ENCODE results near the gene WNT4. TPM values are rescaled to one million over a fixed set of nuclear protein-coding genes. Genes with fewer than 3 reads are reported as not detected.

Gene WNT4
- total RNA-seq, 4 donors from 2014 or later: 0.19 to 0.33 (median 0.29) TPM; not detected in 1

- TF ChIP-seq POLR2AphosphoS5 (IDR thresholded peaks at IDR 0.05): no peak
- TF ChIP-seq EP300 (IDR thresholded peaks at IDR 0.05): no peak
- no peak for TF ChIP-seq POLR2A (IDR thresholded peaks at IDR 0.05; ENCODE audit: low read depth)
- no peak for TF ChIP-seq CTCF (IDR thresholded peaks at IDR 0.05)
- Histone ChIP-seq H3K27ac (replicated peaks in 1 of 4) (no peak overlapping the region), H3K4me1 (no peaks in the 10 kb centered on the region), H3K36me3 (no peaks in the 10 kb centered on the region), H3K4me3 (no peak overlapping the region), H3K9me3 (no peaks in the 10 kb centered on the region), H3K27me3 (peaks cover 0 to 56% (median 2%) of the 10 kb centered on the region in 4 donors)
- intact Hi-C loops (cut with DNase I): no loop called here
- WGBS: 81% methylated on average over 5 of the region's 7 CpGs
- DNase-seq (ENCODE audit: extremely low spot score): no peak
Measured at GRCh38 chr1:22188914-22189313, 46.0 kb upstream of the WNT4 start.

GRCh38 chr1:22188436-22188835 is 45.5 kb upstream of the WNT4 start:
- intact Hi-C loops (cut with DNase I): no loop called here
- no peak for TF ChIP-seq CTCF (IDR thresholded peaks at IDR 0.05)
- TF ChIP-seq EP300 (IDR thresholded peaks at IDR 0.05): no peak
- TF ChIP-seq POLR2AphosphoS5 (IDR thresholded peaks at IDR 0.05): no peak
- no peak for TF ChIP-seq POLR2A (IDR thresholded peaks at IDR 0.05; ENCODE audit: low read depth)
- WGBS: 90% methylated on average over 3 of the region's 3 CpGs
- Histone ChIP-seq H3K4me1 (no peaks in the 10 kb centered on the region), H3K27ac (replicated peaks in 1 of 4) (no peak overlapping the region), H3K36me3 (no peaks in the 10 kb centered on the region), H3K4me3 (no peak overlapping the region), H3K9me3 (no peaks in the 10 kb centered on the region), H3K27me3 (peaks cover 0 to 61% (median 2%) of the 10 kb centered on the region in 4 donors)
- no peak for DNase-seq (ENCODE audit: extremely low spot score)

- DNase-seq (ENCODE audit: extremely low spot score): no peak
- Histone ChIP-seq H3K4me1 (no peaks in the 10 kb centered on the region), H3K9me3 (no peaks in the 10 kb centered on the region), H3K4me3 (no peak overlapping the region), H3K27me3 (peaks cover 0 to 81% (median 2%) of the 10 kb centered on the region in 4 donors), H3K27ac (replicated peaks in 1 of 4) (no peak overlapping the region), H3K36me3 (no peaks in the 10 kb centered on the region)
- intact Hi-C loops (cut with DNase I): no loop called here
- no peak for TF ChIP-seq CTCF (IDR thresholded peaks at IDR 0.05)
- no peak for TF ChIP-seq POLR2AphosphoS5 (IDR thresholded peaks at IDR 0.05)
- TF ChIP-seq EP300 (IDR thresholded peaks at IDR 0.05): no peak
- TF ChIP-seq POLR2A (IDR thresholded peaks at IDR 0.05; ENCODE audit: low read depth): no peak
- 83% methylated on average over 7 of the region's 7 CpGs for WGBS
Measured at GRCh38 chr1:22186311-22186710, 43.4 kb upstream of the WNT4 start.

DNA sequence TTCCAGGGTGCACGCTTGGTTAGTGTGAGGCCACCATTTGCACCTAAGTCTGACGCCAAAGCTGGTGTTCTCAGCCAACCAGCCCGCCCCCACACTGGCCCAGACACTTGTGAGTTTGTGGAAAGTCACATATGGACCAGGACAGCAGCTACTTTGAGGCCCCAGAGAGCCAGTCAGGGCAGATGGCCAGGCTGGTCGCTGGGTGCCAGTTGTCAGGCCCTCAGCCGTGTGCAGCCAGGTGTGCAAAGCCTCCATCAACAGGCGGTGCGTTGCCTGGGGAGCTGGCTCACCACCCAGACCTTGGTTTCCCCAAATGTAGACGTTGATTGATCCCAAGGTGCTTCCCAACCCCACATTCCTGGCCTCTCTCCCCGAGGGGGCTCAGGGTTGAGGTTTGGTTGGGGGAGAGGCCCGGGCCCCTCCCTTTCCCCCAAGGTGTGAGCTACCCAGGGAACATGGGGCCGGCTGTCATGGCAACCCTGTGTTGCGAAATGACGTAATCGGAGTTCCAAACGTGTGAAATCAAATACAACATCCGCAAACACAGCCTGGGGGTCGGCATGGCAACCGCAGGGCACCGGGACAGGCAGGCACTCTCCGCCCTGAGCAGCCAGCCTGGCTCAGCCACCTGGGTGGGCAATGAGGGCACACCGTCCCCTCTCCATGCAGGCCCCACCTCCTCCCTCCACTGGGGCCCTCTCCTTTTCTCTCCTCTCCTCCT is 42.2 kb upstream of the WNT4 start:
- Histone ChIP-seq H3K4me3 (no peak overlapping the region), H3K27me3 (peaks cover 0 to 76% (median 2%) of the 10 kb centered on the region in 4 donors), H3K36me3 (no peaks in the 10 kb centered on the region), H3K27ac (replicated peaks in 1 of 4) (no peak overlapping the region), H3K9me3 (no peaks in the 10 kb centered on the region), H3K4me1 (no peaks in the 10 kb centered on the region)
- TF ChIP-seq CTCF (IDR thresholded peaks at IDR 0.05): no peak
- TF ChIP-seq EP300 (IDR thresholded peaks at IDR 0.05): no peak
- no peak for TF ChIP-seq POLR2AphosphoS5 (IDR thresholded peaks at IDR 0.05)
- TF ChIP-seq POLR2A (IDR thresholded peaks at IDR 0.05; ENCODE audit: low read depth): no peak
- intact Hi-C loops (cut with DNase I): no loop called here
- no peak for DNase-seq (ENCODE audit: extremely low spot score)
- 43% methylated on average over 18 of the region's 21 CpGs for WGBS

Data from esophagus muscularis mucosa (tissue), 4 donors.